OCI-LY7 (cell line): ENCODE data around the gene VIPR2. TPM values are rescaled to one million over a fixed set of nuclear protein-coding genes. Genes with fewer than 3 reads are reported as not detected.

Experiments used
- BruUV-seq: library from RNA; stranded (reverse); fragments of 400-500 nt; replicated peaks from 2 replicates; lab custom pipeline; 2021; lab: Mats Ljungman, UMichigan
- CTCF ChIA-PET: fragments of 300-600 bp; sonication (Branson Sonifier 250); formaldehyde crosslinking; loops from one replicate; lab custom pipeline; 2022; ENCODE audit warnings: antibody characterized with exemption; ENCODE audit not compliant: unreplicated experiment; lab: Charles Lee
- POLR2A ChIA-PET: fragments of 300-600 bp; sonication (Branson Sonifier 250); formaldehyde crosslinking; loops from one replicate; lab custom pipeline; 2022; ENCODE audit warnings: antibody characterized with exemption; lab: Charles Lee
- DNase-seq: peaks from one replicate; pipeline ENCODE4 v3.0.0-alpha.2; 2015; ENCODE audit warnings: low spot score
- H2AFZ ChIP-seq: fragments of 200-600 bp; sonication (generic), shearing (Covaris generic); 2 replicates; pipeline ENCODE4 v1.6.1; 2014; ENCODE audit warnings: mild to moderate bottlenecking, antibody characterized with exemption, low read length, moderate library complexity
- H3K27ac ChIP-seq: fragments of 200-600 bp; sonication (generic); 2 replicates; pipeline ENCODE4 v1.5.1; 2014; ENCODE audit warnings: mixed run types, low read depth, mild to moderate bottlenecking, moderate library complexity, low read length, inconsistent platforms; ENCODE audit not compliant: poor library complexity, severe bottlenecking
- H3K36me3 ChIP-seq: fragments of 200-600 bp; sonication (generic); 2 replicates; pipeline ENCODE4 v1.6.1; 2014; ENCODE audit warnings: mild to moderate bottlenecking, antibody characterized with exemption, low read length, moderate library complexity, mixed read lengths; ENCODE audit not compliant: insufficient read depth
- H3K4me1 ChIP-seq: fragments of 200-600 bp; sonication (generic); 2 replicates; pipeline ENCODE4 v1.5.1; 2014; ENCODE audit warnings: mild to moderate bottlenecking, low read length; ENCODE audit not compliant: insufficient read depth, poor library complexity, severe bottlenecking
- H3K4me2 ChIP-seq: fragments of 200-600 bp; sonication (generic); 2 replicates; pipeline ENCODE4 v1.6.1; 2014; ENCODE audit warnings: mild to moderate bottlenecking, low read length
- H3K4me3 ChIP-seq: fragments of 200-600 bp; sonication (generic); 2 replicates; pipeline ENCODE4 v1.5.1; 2014; ENCODE audit warnings: mild to moderate bottlenecking, low read depth, low read length; ENCODE audit not compliant: poor library complexity, severe bottlenecking
- H3K79me2 ChIP-seq: fragments of 200-600 bp; sonication (generic); 2 replicates; pipeline ENCODE4 v1.6.1; 2016; ENCODE audit warnings: low read depth, mild to moderate bottlenecking, low read length, moderate library complexity, mixed read lengths; ENCODE audit not compliant: insufficient read depth
- H3K9me2 ChIP-seq: fragments of 200-600 bp; sonication (generic); 2 replicates; pipeline ENCODE4 v1.6.1; 2016; ENCODE audit warnings: mild to moderate bottlenecking, low read length, mixed read lengths; ENCODE audit not compliant: insufficient read depth
- H3K9me3 ChIP-seq: fragments of 200-600 bp; sonication (generic); 2 replicates; pipeline ENCODE4 v1.6.1; 2014; ENCODE audit warnings: mild to moderate bottlenecking, mixed run types, low read length, mixed read lengths
- H4K20me1 ChIP-seq: fragments of 200-600 bp; sonication (generic); 2 replicates; pipeline ENCODE4 v1.6.1; 2014; ENCODE audit warnings: mild to moderate bottlenecking, antibody characterized with exemption, low read length, moderate library complexity, mixed read lengths; ENCODE audit not compliant: insufficient read depth
- CTCF ChIP-seq: fragments of 200-600 bp; sonication (generic); conservative IDR thresholded peaks from 2 replicates; pipeline ENCODE4 v1.5.1; 2014; ENCODE audit warnings: mild to moderate bottlenecking, antibody characterized with exemption, low read length, moderate library complexity, mixed read lengths
- EZH2phosphoT487 ChIP-seq: fragments of 200-600 bp; sonication (generic); IDR thresholded peaks from 2 replicates; pipeline ENCODE4 v1.6.1; 2018; ENCODE audit warnings: low read depth, borderline replicate concordance, mild to moderate bottlenecking, mixed run types, antibody characterized with exemption, low read length, moderate library complexity, mixed read lengths
- intact Hi-C: fragments of 100-400 bp; cut with micrococcal nuclease; formaldehyde crosslinking; loops from one replicate; pipeline ENCODE4 v1.10.0; 2022; ENCODE audit not compliant: unreplicated experiment
- total RNA-seq, 2 experiments: library from RNA; depleted of rRNA in 1 of 2; stranded (reverse); fragments of >200 nt in 1 of 2; shearing (Covaris generic) in 1 of 2; gene quantifications; 2 replicates each; pipeline ENCODE4 v1.2.3, GENCODE V29; 2014 to 2022

VIPR2 gene
- total RNA-seq, 2 experiments from 2014 or later: not detected

- Histone ChIP-seq H3K27ac (no peak overlapping the region), H3K4me1 (no peaks in the 10 kb centered on the region), H3K36me3 (no peaks in the 10 kb centered on the region), H3K4me2 (no peak overlapping the region), H3K79me2 (no peaks in the 10 kb centered on the region), H3K9me3 (0 out of 2 replicates have a peak, but pooled peaks cover 6% of the 10 kb centered on the region), H4K20me1 (no peaks in the 10 kb centered on the region), H3K9me2 (no peaks in the 10 kb centered on the region), H3K4me3 (no peak overlapping the region), H2AFZ (no peak overlapping the region)
- no peak for DNase-seq
- no TSS peak for BruUV-seq
- ChIA-PET CTCF (no interaction called here), POLR2A (no interaction called here)
- intact Hi-C loops: no loop called here
- TF ChIP-seq EZH2phosphoT487 (no peak), CTCF (no peak)
These were observed 24.7 kb upstream of the VIPR2 start for GRCh38 chr7:159169391-159169790.

- no peak for DNase-seq
- no TSS peak for BruUV-seq
- ChIA-PET CTCF (no interaction called here), POLR2A (no interaction called here)
- no peak overlapping the region for H2AFZ ChIP-seq
- H3K4me3 ChIP-seq: no peak overlapping the region
- H4K20me1 ChIP-seq: no peaks in the 10 kb centered on the region
- H3K79me2 ChIP-seq: no peaks in the 10 kb centered on the region
- H3K36me3 ChIP-seq: no peaks in the 10 kb centered on the region
- no peak overlapping the region for H3K4me2 ChIP-seq
- TF ChIP-seq EZH2phosphoT487: no peak
- TF ChIP-seq CTCF: no peak
- H3K27ac ChIP-seq: no peak overlapping the region
- 0 out of 2 replicates have a peak, but pooled peaks cover 6% of the 10 kb centered on the region for H3K9me3 ChIP-seq
- H3K9me2 ChIP-seq: no peaks in the 10 kb centered on the region
- no peaks in the 10 kb centered on the region for H3K4me1 ChIP-seq
- intact Hi-C loops: no loop called here
These were observed 22.5 kb upstream of the VIPR2 start for GRCh38 chr7:159167139-159167538.

- H3K4me1 ChIP-seq: no peaks in the 10 kb centered on the region
- intact Hi-C loops: no loop called here
- ChIA-PET POLR2A (no interaction called here), CTCF (no interaction called here)
- H3K9me3 ChIP-seq: 0 out of 2 replicates have a peak, but pooled peaks cover 6% of the 10 kb centered on the region
- H3K9me2 ChIP-seq: no peaks in the 10 kb centered on the region
- H3K79me2 ChIP-seq: no peaks in the 10 kb centered on the region
- no peak overlapping the region for H3K4me3 ChIP-seq
- H3K4me2 ChIP-seq: no peak overlapping the region
- no peak for TF ChIP-seq EZH2phosphoT487
- H3K36me3 ChIP-seq: no peaks in the 10 kb centered on the region
- DNase-seq: no peak
- no peak overlapping the region for H2AFZ ChIP-seq
- H4K20me1 ChIP-seq: no peaks in the 10 kb centered on the region
- no peak overlapping the region for H3K27ac ChIP-seq
- BruUV-seq: no TSS peak
These were observed 21.9 kb upstream of the VIPR2 start for GRCh38 chr7:159166530-159166929.
